Measurements from ENCODE around the gene SLC16A8. TPM values are rescaled to one million over a fixed set of nuclear protein-coding genes. Genes with fewer than 3 reads are reported as not detected.

SLC16A8 gene
- polyA plus RNA-seq, 10 donors = 1.2 to 3.5 (median 2.2) TPM

DNA sequence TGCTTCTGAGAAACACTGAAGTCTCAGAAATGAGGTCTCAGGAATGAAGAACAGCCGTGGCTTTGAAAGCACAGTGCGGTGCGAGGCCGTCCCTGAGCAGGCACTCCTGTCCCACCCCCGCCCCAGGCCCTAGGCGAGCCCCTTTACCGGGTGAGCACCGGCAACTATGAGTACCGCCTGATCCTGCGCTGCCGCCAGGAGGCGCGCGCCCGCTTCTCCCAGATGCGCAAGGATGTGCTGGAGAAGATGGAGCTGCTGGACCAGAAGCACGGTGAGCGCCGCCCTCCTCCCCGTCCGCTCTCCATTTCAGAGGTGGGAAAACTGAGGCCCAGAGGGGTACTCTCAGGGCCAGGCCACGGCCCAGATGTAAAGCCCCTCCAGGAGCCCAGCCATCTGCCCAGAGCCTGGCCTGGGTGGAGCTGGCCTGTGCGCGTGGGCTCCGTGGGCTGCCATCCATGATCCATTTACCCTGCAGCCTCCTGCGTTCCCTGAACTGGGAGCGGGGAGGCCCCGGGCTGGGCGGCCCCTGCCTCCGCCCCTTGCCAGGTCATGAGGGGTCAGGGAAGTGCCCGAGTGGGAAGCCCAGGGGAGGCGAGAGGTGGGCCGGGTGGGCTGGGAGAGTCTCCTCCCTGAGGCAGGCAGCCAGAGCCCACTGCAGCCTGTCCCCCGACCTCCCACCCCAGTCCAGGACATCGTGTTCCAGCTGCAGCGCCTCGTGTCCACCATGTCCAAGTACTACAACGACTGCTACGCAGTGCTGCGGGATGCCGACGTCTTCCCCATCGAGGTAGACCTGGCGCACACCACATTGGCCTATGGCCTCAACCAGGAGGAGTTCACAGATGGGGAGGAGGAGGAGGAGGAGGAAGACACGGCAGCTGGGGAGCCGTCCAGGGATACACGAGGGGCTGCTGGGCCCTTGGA is 9.5 kb downstream of the SLC16A8 start:
- DNase-seq = peak in 1 of 3 donors; percentile 76

DNA sequence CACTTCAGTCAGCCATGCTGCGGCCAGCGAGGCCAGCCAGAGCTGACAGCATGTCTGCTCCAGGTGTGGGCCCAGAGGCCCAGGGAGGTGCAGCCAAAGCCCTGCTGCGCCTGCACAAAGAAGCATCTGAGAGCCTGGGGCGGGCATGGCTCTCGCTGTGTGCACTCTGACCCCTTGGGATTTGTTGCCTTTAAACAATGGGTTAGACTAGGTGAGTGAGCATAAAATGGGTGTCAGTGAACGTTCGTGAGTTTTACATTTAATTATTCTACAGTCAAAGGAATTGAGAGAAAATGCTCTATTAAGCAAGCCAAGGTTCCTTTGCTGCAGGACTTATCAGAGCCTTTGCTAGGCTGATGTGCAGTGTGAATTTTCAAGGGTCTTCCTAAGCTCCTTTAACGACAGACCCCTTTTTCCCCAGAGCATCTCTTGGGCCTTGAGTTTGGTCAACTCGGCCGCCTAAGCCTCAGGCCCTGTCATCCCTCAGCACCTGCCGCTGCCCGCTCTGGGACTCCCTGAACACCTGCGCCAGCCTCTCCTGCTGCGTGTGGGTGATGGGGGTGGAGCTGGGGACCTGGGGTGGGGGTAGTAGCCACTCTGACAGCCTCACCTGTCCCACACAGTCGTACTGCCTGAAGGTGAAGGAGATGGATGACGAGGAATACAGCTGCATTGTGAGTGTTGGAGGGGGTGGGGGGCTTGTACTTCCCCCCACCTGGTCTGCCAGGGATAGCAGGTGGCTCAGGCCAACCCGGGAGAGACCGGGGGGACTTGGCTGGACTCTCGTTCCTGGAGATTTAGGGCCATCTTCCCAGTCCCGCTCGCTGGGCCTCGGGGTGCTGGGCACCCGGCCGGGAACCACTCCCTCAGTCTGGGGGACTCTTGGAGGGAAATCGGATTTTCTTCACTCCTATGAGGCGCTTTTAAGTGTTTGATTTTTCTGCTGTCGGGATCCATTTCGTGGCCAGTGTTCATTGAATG is 10.5 kb downstream of the SLC16A8 start:
- no peak for DNase-seq

DNA sequence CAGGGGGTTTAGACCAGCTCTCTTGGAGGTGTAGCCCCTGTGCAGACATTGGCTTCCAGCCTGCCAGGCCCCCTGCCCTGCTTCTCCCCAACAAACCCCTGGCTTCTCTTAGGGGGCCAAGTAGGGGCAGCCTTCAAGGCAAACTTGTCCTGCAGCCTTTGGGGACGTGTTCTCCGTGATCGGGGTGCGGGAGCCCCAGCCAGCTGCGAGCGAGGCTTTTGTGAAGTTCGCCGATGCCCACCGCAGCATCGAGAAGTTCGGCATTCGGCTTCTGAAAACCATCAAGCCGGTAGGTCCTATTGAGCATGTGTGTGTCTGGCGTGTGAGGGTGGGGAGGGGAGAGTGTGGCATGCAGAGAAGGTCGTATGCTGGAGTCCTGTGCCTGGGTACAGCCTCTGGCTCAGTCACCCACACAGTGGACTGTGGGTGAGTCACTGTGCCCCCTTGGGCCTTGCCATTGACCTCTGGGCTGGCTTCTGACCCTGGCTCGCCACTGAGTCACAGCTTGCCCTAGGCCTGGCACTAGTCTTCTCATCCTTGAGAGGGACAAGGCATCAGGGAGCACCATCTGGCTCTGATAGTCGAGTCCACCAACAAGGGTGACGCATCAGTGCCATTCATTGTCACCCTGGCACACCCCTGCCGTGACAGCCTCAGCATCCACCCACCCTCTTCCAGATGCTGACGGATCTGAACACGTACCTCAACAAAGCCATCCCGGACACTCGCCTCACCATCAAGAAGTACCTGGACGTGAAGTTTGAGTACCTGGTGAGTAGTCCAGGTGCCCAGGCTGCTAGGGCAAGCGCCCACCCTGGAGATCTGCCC is 11.4 kb downstream of the SLC16A8 start:
- DNase-seq = no peak

DNA sequence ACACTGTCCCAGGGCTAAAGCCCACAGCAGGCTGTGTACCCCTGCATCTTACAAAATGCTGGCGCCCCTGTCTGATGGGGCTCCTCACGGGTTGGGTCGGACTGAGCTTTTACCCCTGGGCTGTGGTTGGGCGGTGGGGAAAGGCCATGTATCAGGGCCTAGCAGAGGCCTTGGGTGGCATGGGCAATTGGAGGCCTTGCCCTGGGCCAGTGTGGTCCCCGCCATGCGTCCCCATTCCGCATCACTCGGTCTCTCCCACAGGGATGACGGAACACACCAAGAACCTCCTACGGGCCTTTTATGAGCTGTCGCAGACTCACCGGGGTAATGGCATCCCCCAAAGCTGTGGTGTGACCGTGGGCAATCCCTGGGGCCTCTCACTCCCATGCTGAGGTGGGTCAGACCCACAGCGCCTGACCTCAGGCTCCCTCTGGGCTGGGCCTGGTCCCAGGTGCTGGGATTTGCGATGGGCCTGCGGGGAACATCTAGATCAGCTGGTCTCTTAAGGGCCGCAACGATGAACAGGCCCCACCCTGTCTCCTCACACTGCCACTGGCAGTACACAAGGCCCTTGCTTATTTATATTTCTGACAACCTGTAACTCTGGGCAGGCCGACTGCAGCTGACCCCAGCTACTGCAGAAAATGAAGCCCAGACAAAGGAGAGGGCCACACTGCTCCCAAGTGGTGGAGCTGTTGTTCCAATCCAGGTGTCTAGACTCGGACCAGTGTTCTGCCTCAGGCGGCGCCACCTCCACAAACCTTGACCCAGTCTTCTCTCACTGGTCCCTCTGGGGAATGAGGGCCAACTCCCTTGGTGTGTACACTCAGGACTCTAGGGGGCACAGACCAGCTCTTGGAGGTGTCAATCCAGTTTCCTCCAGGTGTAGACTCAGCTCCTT is 12.3 kb downstream of the SLC16A8 start:
- DNase-seq = no peak

DNA sequence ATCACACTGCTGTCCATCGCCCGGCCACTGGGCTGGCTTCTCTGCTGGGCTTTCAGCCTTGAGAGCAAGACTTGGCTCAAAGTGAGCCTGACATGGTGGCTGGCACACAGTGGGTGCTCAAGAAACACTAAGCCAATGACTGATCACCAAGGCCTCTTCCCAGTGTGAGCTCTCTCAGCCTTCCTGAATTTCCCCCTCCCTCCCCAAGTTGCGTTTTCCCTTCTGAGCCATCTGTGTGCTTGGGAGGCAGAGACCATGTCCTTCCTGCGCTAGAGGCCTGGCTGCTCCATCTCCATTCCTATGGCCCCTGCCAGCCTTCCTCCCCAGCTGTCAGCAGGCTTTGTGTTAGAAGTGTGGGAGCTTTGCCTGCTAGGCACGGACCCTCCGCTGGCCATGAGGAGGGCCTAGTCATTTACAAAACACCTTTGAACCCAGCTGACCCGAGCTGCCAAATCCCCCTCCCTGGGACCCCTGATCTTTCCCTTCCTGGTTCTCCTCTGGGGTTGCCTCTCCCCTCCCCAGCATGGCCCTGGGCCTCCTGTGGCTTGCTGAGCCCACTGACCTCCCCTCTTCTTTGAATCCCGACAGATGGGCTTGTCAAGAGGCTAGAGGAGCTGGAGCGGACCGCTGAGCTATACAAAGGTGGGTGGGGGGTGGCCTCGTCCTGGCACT is 13.6 kb downstream of the SLC16A8 start:
- DNase-seq = no peak

DNA sequence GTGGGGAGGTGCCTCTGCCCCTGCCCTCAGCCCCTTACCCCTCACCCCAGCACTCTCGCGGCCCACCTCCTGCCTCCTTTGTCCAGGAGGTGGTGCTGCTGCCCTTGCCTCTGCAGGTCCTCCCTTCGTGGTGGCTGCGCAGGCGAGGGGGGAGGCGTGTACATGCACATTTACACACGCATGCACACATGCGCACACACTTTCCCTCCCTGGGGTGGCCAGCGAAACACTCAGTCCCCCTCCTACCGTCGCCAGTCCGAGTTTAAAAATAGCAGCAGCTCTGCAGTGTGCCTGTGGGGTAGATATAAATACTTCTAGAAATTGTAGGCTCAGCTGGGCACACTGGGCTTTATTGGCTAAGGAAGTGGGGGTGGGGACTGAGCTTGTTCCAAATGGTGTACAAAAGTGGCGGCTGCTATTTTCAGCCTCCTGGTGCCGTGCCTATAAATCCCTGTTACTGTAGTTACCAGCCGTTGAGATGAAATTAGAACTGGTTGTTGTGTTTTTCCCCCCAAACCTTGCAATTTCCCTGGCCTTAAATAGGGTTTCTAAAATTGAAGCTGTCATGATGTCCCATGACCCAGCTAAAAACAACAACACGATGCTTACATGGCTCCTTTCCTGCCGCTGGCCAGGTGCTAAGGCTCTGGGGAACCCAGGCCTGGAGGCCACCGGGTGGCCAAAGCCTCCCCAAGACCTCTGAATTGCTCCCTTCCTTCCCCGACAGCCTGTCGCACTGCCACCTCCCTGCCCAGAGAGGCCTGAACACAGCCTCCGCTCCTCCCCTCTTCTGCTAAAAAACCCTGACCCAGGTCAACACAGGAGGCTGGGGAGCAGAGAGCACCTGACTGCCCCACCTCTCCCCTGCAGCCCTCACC is 14.4 kb downstream of the SLC16A8 start:
- DNase-seq = peak; percentile 65 to 68 (median 66)

DNA sequence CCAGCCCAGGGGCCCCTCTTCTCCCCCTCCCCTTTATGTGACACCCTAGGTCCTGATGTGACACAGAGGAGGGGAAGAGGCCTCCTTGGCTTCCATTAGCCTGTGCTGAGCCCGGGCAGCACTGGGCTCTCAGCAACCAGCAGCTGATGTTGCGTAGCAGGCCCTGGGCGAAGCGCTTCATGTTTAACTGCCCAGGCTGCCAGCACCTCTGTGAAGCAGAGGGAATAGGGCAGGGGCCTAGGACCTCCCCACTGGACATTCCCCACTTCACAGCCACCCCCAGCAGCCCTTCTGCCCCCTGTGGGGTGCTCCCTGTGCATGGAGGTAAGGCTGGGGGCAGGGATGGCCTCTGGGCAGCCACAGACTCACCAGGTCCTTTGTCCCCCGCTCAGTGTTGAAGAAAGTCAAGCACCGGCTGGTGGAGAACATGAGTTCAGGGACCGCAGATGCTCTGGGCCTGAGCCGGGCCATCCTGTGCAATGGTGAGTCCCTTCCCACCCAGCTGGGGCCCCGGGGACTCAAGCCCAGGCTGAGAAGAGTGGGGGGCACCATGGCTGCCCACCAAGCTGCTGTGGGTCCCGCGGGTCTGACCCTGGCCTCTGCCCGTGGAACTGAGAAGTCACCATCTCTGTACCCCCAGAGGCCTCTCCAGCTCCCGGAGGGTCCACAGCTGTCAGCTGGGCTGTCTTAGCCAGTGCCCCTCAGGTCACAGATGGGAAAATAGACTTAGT is 15.2 kb downstream of the SLC16A8 start:
- DNase-seq = no peak

DNA sequence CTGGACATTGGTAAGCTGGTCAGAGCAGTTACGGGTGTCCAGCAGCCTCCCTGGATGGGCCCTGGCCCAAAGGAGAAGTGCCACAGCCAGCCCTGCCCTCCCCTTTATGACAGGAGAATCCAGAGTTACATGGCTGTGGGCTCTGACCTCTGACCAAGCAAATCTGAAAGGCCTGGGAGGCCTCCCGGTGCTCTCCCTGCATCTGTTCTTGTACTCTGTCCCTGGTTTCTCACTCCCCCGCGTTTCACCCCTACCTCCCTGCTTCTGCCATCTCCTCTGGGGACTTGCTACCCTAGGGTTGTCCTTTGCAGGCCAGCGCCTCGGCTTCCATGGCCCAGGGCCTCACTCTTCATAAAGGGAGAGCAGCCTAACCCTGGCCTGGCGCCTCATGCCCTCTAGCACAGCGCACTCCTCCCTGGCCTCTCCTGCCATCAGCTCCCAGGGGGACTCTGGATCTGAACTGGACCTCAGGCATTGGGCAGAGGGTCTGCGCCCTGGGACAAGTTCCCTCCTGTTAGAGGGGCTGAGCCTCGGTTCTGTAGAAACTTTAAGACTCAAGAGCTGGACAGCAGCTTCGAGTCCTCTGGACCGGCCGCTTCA is 16.1 kb downstream of the SLC16A8 start:
- no peak for DNase-seq

DNA sequence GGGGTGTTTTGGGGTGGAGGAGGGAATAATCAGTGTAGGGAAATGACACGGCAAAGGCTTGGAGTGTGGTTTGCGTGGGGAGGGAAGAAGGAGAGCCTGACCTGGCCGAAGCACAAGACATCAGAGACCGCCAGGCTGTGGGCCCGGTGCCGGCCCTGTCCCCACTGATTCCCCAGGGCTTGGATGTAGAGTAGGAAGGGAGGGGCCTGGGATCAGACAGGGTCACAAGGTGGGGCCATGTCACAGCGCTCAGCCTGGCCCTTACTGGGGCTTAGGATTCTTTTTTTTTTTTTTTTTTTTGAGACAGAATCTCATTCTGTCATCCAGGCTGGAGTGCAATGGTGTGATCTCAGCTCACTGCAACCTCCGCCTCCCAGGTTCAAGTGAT is 17.0 kb downstream of the SLC16A8 start:
- DNase-seq = no peak

DNA sequence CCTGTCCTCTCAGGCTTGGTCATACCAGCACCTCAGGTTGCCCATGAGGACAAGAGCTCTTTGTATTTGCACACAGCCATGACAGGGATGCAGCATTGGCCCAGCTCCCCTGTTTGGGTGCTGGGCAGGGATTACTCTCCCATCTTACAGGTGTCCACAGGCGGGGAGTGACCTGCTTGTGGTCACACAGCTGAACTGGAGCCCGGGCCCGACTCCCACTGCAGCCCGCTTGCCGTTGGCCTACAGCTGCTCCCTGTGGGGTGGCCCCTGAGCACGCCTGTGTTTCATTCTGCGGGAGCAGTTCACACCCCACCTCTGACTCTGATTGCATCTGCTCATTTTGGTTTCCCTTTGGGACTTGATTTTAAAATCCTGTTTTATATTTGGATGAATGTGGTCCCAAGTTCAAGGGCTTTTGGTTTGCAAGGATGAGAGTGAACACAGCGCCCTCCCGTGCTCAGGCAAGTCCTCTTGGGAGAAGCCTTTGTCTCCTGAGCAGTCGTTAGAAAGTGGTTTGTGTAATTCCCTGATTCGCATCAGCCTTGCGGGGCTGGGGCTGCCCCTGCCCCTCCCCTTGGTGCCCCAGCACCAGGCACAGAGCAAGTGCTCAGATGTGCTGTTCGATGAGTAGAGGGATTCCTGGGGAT is 17.5 kb downstream of the SLC16A8 start:
- no peak for DNase-seq

DNA sequence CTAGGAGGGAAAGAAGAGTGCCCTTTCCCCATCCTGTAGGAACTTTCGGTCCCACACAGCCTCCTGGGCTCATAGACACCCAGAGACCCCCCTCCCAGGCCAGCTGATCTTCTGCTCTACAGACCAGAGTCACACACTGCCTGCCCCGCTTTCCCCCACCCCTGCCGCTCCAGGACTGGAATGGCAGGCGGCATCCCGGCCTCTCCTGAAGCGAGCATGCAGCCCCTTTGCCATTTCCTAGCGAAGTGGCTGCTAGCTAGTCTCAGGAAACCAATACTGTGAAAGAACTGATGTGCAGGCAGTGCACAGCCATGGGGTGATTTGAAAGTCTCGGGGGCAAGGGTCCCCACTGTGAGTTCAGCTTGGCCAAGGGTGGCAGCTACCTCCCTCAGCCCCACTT is 18.4 kb downstream of the SLC16A8 start:
- no peak for DNase-seq

DNA sequence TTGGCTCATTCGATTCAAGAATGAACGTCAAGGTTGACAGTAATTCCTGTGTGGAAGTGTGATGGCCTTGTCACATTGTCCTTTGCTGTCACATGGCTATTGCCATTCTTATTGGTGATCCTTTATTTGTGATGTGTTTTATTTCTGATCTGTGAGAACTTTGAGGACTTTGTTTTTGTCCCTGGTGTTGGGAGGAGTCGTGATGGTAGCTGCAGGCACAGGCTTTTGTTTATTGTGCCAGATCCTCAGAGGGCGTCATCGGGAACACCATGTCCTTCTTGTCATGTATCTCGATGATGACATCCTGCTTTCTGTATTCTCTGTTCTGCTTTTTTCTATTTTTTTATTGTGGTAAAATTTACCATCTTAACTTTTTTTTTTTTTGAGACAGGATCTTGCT is 21.2 kb downstream of the SLC16A8 start:
- DNase-seq = no peak

DNA sequence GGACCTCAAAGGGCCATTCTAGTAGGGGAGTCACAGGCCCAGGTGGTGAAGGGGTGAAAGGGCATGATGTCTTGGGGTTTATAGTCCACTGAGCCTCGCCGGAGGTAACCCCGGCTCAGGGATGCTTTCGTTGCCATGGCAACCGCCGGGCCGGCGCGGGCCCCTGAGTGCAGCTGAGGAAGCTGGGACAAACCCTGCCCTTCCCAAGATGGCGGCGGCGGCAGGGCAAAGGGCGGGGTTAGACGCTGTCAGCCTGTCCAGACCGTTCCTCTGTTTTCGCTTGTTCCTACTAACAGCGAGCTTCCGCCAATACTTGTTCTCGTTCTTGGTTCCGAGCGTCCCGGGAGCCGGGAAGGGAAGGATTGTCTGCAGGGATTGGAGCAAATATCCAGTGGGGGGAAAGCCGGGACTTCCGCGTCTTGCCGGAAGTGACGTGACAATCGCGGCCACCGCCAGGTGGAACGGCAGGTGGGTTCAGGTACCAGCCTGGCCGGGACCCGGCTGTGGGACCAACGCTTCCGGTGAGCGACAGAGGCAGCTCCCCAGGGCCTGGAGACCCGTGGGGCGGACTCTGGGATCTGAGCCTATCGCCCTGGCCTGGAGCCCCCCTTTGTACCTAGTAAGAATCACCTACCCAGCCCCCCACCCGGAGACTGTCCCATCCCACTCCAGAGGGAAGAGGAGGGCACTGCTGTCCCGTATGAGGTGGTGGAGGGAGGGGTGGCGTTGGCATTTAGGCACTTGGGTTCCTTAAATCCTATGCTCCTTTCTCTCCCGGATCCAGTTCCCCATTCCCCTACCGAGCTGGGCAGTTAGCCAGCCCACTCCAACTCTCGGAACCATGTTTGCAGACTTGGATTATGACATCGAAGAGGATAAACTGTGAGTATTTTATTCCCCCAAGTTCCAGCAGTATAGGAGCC is 26.8 kb downstream of the SLC16A8 start, which contains the start of gene PICK1:
Gene PICK1, plus strand, starts transcription at position 436 of the 923 bp plus-strand sequence. Its CDS starts 406 bp downstream, at position 842.
- DNase-seq = peak; percentile 89 to 94 (median 89)

DNA sequence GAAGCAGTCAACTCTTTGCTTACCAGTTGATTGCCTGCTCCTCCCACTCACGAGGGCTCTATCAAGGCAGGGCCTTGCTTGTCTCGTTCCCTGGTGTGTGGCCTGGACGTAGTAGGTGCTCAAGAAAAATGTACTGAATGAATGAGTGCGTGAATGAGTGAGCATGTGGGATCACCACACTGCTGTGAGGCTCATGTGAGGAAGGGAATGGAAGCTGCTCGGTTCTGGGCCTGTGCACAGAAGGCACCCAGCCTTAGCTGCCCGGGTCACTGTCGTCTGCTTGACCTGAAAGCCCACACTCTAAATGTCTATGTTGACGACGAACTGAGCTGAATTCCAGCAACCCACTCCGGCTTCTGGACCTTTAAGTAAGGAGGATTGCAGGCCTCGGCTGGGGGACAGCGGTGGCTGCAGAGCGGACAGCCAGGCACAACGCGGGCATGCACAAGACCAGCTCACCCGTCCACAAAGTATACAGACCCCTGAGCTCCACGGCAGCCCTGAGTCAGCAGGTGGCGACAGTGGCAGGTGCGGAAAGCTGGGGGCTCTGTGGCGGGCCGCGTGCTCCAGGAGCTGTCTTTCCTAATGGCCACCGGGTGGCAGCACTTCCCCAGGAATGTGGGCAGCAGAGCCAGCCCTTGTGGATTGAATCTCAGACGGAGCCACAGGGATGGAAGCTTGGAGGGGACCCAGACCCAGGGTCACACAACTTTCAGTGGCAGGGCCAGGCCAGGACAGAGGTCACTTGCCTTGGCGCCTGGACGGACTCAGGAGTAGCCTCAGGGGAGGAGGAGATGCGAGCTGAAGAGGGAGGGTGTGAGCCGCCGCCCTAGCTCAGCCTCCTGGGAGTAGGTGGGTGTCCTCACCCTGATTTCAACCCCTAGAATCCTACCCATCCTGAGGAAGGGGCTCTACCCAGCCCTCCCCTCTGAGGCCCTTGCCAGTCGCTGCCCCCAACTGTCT is 31.8 kb downstream of the SLC16A8 start:
- peak; percentile 73 to 91 (median 82) for DNase-seq

DNA sequence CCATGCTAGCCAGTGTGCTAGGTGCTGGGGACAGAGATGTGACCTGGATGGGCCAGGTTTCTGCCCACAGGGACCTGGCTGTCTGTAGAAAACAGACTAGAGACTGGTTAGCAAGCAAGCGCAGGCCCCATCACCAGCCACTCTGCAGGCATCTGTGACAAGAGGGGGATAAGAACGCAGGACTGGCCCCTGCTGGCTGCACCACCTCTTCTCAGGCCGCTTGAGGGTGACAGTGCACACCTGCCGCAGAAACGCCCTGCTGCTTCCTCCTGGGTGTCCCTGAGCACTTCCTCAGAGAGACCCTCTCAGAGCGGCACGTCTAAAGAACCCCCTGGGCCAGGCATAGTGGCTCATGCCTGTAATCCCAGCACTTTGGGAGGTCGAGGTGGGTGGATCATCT is 32.7 kb downstream of the SLC16A8 start:
- DNase-seq = no peak
